Limb (tissue), 2 donors: ENCODE results near the gene IFT88.

ENCODE experiments used
- DNase-seq, 2 donors: peaks; one replicate each; pipeline ENCODE4 v3.0.0-alpha.2; 2016; ENCODE audit errors: extremely low spot score in 2 of 2

Gene IFT88

GRCh38 chr13:20714563-20715329 lies 147.8 kb downstream of the IFT88 start:
- peak; percentile 79 to 88 for DNase-seq

DNA sequence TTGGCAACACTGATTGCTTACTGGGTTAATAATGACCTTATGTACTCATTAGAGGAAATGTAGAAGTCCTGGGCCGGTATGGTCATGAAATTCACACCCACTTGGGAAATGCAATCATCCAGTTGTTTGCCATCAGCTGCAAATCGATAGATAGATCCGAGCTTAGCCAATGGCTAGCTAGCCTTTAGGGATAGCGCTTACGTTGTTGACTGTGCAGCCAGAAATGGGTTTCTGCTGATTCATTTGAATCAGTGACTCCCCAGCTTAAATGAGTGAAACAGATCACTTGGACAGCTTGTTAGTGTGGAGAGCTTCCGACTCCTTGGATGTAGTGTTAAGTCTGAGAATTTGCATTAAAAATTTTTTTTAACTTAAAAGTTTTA lies 148.4 kb downstream of the IFT88 start:
- DNase-seq: no peak

- DNase-seq: no peak
These were observed 150.0 kb downstream of the IFT88 start for GRCh38 chr13:20716951-20717350.

DNA sequence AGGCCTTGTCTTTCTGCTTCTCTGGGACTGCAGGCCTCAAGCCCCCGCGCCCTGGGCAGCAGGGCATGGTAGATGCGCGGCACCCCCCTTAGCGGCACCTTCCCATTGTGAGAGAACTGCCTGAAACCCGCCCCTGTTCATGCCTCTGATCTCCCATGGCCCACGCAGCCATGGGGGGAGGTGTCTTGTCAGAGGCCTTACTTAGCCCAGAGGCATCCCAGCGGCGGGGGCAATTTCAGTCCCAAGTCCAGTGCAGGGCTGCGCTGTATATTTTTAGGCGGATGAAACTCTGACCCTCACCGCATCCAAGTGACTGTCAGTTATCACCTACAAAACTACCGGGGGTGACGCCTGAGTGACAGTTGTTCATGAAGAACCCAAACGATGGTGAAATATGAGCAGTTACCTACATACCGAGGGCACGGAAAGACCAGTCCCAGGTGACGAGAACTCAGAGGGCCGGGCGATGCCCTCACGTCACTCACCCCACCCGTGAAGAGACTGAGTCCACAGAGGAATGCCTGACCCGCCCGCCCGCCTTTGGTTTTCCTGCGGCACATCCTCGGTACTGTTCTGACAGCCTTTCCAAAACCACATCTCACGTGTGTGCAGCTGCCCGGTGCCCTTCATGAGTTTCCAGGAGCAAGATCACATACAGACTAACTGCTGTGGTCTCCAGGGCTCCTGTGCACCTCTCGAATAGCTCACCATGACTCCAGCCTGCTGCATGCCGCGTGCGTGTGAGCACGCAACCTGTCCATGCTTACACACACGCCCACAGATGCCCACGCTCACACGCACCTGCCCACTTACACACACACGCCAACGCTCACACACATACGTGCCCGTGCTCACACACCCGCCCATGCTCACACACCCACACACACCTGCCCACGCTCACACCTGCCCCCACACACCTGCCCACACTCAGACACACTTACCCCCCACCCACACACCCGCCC lies 150.9 kb downstream of the IFT88 start:
- DNase-seq: no peak

- DNase-seq: no peak
These were observed 152.1 kb downstream of the IFT88 start for GRCh38 chr13:20718958-20719566.

DNA sequence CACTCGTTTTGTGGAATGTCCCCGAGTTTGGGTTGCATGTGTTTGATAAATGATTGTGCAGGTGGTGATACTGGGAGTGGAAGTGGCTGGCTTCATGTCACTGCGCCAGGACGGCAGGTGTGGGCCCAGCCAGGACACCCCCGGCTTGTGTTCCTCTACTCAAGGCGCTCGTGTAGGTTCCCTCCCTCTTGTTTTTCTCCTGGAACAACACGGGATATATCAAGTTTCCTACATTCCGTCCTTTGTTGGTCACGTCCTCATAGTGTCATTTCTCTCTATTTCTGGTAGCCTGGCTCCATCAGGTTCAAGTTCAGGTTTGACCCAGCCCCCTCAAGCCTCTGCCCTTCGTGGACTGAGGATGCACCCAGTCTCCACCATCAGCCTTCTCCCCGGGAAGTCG lies 152.8 kb downstream of the IFT88 start:
- DNase-seq: no peak

DNA sequence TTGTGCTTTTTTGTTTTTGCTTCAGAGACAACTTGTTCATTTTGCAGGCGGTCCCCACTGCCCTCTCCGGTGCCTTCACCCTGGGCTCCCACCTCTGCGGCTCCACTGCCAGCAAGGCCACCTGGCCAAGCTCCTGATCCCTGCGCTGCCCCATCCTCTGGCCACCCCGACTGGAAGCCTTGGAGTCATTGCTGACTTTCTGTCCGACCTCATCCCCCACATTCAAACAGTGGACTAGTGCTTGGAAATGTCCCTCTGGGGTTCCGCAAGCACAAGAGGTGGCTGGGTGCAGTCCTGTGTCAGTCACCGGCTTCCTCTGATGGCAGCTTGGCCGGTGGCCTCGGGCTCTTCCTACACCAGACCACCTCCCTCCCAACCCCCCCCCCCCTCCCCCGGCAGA lies 153.5 kb downstream of the IFT88 start:
- no peak for DNase-seq

DNA sequence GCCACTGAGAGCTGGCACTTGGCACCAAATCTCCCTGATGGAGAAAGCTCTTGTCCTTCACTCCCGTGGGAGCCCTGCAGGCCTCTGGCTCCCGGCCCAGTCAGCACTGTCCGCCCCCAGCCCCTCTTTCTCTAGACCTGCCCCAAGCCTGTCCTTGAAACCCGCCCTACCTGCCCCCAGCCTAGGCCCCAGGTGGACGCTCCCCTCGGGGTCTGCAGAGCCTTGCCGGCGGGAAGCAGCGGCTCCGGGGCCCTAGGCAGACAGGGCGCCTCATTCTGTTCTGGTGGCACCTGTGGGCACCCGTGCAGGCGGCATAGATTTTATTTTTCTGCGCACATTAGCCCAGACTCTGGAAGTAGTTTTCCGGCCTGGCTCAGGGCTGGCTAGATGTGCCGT lies 154.1 kb downstream of the IFT88 start:
- DNase-seq: no peak

GRCh38 chr13:20721454-20722357 lies 154.7 kb downstream of the IFT88 start:
- peak in 1 of 2 donors; percentile 69 for DNase-seq

GRCh38 chr13:20727856-20728255 lies 160.9 kb downstream of the IFT88 start:
- DNase-seq: no peak

GRCh38 chr13:20728579-20729311 lies 161.8 kb downstream of the IFT88 start:
- DNase-seq: peak in 1 of 2 donors; percentile 55

- DNase-seq: no peak
These were observed 163.0 kb downstream of the IFT88 start for GRCh38 chr13:20729633-20730585.

GRCh38 chr13:20738616-20739015 lies 171.7 kb downstream of the IFT88 start:
- no peak for DNase-seq

DNA sequence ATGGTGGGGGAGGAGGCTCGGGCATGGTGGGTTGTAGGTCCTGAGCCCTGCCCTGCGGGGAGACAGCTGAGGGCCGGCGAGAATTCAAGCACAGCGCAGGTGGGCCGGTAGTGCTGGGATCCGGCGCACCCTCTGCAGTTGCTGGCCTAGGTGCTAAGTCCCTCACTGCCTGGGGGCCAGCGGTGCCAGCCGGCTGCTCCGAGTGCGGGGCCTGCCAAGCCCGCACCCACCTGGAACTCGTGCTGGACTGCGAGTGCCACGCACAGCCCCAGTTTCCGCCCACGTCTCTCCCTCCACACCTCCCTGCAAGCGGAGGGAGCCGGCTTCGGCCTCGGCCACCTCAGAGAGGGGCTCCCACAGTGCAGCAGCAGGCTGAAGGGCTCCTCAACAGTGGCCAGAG lies 173.1 kb downstream of the IFT88 start:
- no peak for DNase-seq
